GM06990 (cell line): Measurements from ENCODE around the gene MAP1S.

Experiments
- DNase-seq: peaks from one replicate; pipeline ENCODE4 v3.0.0-alpha.2; 2011; ENCODE audit not compliant: insufficient read length; ENCODE audit errors: extremely low read depth
- H3K27me3 ChIP-seq: replicated peaks from 2 replicates; pipeline ENCODE4 v1.6.0; 2011; ENCODE audit warnings: low read length; ENCODE audit not compliant: control insufficient read depth, insufficient read depth
- H3K36me3 ChIP-seq: 2 replicates; pipeline ENCODE4 v1.5.1; 2011; ENCODE audit warnings: low read length; ENCODE audit not compliant: control insufficient read depth, insufficient read depth
- H3K4me3 ChIP-seq: replicated peaks from 2 replicates; pipeline ENCODE4 v1.5.1; 2011; ENCODE audit warnings: low read depth, mild to moderate bottlenecking, control low read depth, low read length
- TF ChIP-seq, protein P1 (sequence below): IDR thresholded peaks from 2 replicates; pipeline ENCODE4 v1.5.1; 2011; ENCODE audit warnings: low read length, control low read depth, mild to moderate bottlenecking, inconsistent platforms; ENCODE audit not compliant: insufficient read depth, poor library complexity, severe bottlenecking

Gene MAP1S

DNA sequence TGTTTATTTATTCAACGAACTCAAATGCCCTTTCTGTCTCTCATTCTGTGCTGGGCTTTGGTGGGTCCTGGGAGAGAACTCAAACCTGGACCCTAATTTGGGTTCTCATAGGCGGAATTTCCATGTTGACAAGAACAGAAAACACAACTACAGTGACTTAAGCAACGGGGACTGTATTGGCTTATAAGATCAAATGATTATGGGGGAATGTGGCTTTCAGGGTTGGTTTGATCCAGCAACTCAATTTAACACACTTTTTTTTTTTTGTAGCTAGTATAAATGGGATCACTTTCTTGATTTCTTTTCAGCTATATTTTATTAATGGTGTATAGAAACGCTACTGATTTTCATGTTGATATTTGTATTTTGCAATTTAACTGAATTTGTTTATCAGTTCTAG, 41.9 kb downstream of the MAP1S start:
- Histone ChIP-seq H3K4me3 (no peak overlapping the region), H3K27me3 (no peaks in the 10 kb centered on the region), H3K36me3 (peaks cover 4% of the 10 kb centered on the region)
- TF ChIP-seq, protein P1, sequence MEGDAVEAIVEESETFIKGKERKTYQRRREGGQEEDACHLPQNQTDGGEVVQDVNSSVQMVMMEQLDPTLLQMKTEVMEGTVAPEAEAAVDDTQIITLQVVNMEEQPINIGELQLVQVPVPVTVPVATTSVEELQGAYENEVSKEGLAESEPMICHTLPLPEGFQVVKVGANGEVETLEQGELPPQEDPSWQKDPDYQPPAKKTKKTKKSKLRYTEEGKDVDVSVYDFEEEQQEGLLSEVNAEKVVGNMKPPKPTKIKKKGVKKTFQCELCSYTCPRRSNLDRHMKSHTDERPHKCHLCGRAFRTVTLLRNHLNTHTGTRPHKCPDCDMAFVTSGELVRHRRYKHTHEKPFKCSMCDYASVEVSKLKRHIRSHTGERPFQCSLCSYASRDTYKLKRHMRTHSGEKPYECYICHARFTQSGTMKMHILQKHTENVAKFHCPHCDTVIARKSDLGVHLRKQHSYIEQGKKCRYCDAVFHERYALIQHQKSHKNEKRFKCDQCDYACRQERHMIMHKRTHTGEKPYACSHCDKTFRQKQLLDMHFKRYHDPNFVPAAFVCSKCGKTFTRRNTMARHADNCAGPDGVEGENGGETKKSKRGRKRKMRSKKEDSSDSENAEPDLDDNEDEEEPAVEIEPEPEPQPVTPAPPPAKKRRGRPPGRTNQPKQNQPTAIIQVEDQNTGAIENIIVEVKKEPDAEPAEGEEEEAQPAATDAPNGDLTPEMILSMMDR = no peak
- no peak for DNase-seq

DNA sequence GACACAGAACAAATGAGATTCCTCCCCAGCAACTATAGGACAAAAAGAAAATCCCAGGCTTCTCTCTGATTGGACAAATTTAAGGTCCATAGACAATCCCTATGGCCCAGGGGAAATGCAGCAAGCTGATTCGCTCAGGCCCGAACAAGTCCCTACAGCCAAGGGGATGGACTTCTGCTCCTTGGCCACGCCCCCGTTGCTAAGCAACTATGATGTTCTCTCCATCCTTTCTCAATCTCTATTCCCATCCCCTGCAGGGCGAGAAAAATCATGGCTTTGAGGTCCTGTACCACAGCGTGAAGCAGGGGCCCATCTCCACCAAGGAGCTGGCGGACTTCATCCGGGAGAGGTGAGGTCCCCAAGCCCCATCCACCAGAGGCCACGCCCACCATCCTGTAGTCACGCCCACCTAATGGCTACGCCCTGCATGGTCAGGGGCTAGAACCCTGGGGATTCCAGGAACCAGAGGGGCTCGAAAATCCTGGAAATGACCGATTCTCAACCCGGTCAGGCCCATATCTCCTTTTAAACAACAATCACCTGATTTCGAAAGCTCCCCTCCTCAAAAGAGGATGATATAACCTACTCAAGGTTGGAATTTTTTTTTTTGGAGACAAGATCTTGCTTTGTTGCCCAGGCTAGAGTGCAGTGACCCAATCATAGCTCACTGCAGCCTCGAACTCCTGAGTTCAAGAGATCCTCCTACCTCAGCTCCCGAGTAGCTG, 43.4 kb downstream of the MAP1S start:
- Histone ChIP-seq H3K36me3 (peaks cover 4% of the 10 kb centered on the region; the same call in 1 of the 2 replicates), H3K27me3 (no peaks in the 10 kb centered on the region), H3K4me3 (no peak overlapping the region)
- DNase-seq = no peak
- TF ChIP-seq, protein P1 = no peak

DNA sequence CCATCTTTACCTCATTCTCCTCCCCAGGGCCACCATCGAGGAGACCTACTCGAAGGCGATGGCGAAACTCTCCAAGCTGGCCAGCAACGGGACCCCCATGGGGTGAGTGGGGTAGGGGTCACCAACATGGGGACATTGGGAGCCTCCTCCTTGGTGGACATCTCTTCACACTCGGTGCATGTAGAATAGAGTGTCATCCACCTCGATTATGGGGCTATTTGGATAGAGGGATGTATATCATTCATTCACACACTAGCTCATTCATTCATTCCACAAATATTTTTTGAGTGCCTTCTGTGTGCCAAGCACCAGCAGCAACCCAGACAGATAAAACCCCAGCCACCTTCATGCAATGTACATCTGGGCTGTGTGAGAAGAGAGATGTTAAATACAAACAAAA, 45.1 kb downstream of the MAP1S start:
- peaks cover 1% of the 10 kb centered on the region; the same call in 1 of the 2 replicates for H3K36me3 ChIP-seq
- TF ChIP-seq, protein P1 = no peak
- no peak overlapping the region for H3K4me3 ChIP-seq
- H3K27me3 ChIP-seq = no peaks in the 10 kb centered on the region
- no peak for DNase-seq

DNA sequence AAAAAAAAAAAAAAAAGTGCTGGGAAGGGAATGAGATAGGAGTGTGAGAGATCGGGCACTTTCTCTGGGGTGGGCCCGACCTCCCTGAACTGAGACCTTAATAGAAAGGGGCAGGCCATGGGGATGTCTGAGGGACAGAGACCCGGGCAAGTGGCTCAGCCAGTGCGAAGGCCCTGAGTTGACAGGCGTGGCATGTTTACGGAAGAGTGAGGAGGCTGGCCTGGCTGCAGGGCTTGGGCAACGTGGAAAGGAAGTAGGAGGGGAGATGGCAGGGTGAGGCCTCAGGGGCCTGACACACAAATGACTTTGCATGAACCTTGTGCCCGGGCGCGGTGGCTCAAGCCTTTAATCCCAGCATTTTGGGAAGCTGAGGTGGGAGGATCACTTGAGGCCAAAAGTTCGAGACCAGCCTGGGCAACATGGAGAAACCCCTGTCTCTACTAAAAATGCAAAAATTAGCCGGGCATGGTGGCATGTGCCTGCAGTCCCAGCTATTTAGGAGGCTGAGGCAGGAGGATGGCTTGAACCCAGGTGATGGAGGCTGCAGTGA, 45.9 kb downstream of the MAP1S start:
- DNase-seq = no peak
- Histone ChIP-seq H3K36me3 (peaks cover 2% of the 10 kb centered on the region), H3K27me3 (no peaks in the 10 kb centered on the region), H3K4me3 (no peak overlapping the region)
- TF ChIP-seq, protein P1 = no peak

DNA sequence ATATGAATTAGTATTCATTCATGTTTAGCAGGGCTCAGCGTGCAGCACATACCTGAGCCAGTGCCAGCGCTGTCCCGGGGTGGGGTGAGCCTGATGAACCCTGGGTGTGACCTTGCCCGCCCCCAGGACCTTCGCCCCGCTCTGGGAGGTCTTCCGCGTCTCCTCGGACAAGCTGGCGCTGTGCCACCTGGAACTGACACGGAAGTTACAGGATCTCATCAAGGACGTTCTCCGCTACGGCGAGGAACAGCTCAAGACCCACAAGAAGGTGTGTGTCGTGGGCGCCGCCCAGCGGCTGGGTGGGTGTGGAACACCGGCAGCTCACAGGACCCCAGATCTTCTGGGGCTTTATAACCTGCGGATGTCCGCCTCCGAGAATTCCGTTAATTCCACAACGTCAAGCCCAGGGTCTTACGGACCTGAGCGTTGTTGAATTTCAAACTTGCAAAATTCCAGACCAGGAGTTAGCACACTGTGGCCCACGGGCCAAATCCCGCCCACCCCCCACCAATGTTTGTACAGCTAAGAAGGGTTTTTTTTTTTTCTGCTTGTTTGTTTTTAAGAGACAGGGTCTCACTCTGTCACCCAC, 47.4 kb downstream of the MAP1S start:
- Histone ChIP-seq H3K27me3 (no peaks in the 10 kb centered on the region), H3K36me3 (peaks cover 8% of the 10 kb centered on the region), H3K4me3 (no peak overlapping the region)
- DNase-seq = peak; percentile 63
- TF ChIP-seq, protein P1 = peak; percentile 94
